Stimulated activated CD8-positive, alpha-beta memory T cell treated with anti-CD3 and anti-CD28 coated beads, Interleukin-12 subunit alpha, Interleukin-12 subunit beta, amount 100 ng/mL, for 24 hours (primary cell): ENCODE results near the gene HOXC10.

ENCODE experiments used
- DNase-seq: peaks from one replicate; pipeline ENCODE4 v3.0.0-alpha.2; 2020; ENCODE audit errors: extremely low read depth

The HOXC10 gene

DNA sequence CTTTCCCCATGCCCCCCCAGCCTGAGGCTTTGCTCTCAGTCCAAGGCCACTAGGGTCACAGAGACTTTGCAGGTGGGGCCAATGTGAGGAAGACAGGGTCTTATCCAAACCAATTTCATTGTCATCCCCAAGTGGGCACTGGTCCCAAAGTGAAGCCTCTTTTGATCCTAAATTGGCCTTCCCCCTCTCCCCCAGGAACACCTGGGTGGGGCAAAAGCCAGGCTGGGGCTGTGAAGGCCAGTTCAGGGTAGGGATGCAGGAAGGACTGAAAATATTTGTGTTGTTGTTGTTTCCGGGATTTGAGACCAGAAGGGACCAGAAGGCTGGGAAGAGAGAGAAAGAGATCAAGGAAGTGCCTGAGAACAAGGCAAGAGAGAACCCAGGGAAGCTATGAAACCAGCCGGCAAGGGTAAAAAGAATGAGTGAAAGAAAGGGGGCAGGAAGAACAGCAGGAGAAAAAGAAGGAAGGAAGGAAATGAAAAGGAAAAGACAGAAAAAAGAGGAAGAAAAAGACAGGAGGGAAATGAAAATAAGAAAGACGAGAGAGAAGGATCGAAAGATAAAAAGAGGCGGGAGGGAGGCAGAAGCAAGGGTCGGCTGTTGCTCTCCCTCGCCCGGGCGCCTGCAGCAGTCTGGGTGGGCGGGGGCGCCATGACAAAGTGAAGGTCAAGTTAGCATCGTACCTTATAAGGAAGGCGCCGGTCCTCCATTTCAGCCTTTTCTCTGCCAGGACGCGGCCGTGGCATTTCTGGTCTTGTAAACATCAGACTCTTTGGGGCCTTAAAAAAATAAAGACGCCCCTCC lies 19.5 kb upstream of the HOXC10 start:
- DNase-seq = no peak

DNA sequence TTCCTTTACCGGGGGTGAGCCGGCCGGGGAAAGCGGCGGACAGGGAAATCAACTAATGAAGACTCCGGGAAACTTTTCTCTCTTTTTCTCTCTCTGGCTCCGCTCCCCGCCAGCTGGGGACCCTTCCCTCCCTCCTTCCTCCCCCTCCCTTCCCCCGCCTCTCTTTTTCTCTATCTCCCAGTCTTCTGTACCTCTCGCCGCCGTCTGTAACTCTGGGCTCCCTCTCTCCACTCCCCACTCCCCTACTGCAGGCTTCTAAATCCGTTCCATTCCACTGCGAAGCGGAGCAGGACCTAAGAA lies 18.9 kb upstream of the HOXC10 start:
- DNase-seq = no peak

DNA sequence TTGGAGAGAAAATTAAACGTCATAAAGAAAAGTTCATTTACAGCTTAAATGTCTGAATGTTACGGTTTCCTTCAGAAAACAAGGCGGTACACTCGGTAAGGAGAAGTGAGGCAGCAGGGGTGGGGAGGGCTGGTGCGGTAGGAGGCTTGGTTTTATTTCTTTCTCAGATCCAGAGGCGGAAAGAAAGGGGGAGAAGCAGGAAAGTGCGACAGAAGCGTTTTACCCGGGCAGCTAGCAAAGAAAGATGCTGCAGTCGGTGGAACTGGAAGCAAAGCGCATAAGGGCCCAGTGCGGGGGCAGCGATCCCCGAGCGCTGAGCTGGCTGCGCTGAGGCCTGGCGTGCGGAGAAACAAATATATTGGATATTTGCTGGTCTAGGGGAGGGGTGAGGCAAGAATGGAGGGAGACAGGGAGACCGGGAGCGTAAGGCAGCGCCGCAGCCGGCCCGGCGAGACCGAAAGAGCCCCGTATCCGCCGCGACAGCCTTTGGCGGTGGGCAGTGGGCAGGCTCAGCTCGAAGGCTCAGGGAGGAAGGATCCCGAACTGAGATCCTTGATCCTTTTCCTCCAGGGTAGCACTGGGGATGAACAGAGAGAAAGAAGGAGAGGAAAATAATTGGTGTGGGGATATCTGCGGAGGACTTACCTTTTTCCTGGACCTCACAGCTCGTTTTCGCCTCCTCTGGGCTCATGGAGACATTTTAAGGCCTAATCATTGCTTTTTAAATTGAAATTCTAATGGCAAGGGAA lies 18.4 kb upstream of the HOXC10 start:
- no peak for DNase-seq

DNA sequence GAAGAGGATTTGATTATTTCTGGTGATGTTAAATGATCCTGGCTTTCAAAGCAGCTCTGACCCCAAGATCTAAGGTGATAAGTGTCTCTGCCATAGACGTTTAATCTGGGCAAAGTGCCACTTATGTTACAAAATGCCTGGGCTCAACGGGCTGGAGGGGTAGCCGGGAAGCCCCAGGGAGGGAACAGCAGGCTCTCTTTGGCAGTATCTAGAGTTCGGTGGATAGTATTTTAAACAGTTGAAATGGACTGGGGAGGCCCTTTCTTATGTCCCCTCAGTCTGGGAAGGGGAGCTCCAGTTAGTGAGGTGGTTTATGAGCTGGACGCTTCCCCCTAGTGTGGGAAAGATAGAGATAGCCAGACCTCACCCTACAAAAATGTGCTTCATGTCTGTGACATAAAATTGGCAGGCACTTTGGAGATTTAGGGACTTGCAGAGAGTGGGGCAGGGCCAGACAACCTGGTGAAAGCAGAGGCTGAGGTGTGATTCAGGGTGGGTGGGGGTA lies 17.5 kb upstream of the HOXC10 start:
- no peak for DNase-seq

DNA sequence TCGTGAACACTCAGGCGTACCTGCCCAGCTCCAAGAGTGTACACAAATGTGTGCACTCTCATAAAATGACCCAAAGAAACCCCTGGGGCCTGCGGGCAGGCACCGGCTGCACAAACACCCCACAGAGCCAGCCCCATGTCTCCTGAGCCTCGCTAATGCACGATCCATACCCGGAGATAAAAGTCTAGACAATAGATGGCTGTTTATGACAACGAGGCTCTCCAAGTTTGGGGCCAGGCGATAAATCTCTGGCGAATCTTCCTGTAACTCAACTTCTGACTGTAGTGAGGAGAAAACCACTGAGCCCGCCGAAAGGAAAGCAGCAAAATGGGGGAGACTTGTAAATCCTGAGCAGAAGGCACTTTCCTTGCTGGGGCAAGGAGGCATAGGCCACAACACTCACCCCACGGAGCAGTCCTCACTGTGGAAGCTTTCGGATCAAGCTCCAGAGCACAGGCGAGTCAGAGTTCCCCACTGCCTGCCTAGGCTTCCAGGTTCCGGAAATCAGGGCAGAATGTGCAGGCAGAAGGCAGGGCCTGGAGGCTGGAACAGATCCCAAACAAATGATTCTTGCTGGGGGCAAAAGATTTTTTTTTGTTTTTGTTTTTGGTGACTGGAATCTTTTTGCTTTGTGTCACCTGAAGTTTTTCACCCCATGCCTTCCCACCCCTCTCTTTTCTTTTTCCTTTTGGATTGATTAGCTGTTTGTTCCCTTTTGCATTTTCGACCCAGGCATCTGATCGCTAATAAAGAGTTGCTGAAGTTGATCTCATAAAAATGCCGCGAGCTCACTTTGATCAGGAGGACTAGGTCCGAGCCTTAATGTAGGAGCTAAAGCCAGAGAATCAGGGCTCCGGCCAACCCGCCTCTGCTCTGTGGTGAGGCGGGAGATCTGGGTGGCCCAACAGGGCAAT lies 16.5 kb upstream of the HOXC10 start:
- DNase-seq = no peak

DNA sequence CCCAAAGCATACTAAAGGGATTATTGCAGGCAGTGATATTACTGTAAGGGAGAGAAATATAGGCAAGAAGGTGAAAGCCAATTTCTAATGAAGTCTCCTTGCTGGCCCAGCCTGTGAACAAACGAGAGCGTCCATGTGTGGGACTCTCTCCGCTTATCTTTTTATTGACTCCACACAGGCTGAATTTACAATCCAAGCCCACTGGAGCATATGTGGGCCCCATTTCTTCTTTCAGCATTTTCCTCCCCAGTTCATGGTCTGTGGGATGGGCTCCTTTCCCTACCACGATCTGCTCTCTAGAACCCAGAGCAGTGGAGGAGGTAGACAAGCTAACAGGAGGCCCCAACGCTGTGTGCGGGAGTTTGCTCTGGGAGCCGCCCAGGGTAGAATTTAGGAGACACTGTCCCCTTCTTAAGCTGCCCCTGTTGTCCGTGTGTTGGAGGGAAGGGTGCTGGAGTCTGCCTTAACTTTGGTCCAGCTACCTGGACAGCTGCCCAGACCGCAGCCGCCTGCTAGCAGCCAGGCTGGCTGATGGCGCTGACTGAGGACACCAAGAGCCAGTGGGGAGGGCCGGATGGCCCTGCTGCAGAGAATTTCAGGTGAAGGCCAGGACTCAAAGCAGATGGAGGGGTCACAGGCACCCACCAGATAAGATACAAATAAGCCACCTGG lies 15.2 kb upstream of the HOXC10 start:
- no peak for DNase-seq

DNA sequence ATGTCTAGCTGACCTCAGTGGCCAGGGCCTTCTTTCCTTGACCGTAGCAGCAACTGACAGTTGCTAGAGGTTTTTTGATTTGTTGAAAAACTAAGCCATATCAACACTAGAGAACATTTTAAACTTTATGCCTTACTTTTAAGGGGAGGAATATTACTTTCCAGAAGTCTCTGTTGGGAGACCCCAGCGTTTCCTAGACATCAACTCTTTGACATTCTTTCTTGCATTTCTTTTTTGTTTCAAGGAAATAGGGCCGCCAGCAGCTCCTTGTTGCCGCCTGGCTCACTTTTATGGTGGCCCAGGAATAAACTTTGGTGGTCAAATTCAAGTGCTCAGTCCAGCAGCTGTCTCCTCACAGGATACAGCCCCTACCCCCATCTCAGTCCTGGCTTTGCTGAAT lies 14.5 kb upstream of the HOXC10 start:
- DNase-seq = no peak

DNA sequence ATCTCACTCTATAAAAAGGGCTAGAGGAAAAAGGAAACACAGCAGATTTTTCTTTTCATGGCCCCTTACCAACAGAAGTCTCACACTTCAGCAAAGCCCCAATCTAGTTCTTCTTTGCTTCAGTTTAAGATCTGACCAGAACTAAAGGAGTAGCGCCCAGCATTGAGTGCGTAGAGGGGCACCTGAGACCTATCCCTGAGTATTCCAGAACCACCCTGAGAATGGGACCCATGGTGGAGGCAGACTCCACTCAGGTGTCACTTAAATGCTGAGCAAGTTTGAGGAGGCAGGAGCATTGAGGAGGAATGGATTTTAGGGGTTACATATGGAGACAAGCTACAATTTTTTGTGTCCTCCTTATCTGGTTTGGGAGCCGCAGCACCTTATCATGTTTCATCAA lies 13.8 kb upstream of the HOXC10 start:
- DNase-seq = no peak

DNA sequence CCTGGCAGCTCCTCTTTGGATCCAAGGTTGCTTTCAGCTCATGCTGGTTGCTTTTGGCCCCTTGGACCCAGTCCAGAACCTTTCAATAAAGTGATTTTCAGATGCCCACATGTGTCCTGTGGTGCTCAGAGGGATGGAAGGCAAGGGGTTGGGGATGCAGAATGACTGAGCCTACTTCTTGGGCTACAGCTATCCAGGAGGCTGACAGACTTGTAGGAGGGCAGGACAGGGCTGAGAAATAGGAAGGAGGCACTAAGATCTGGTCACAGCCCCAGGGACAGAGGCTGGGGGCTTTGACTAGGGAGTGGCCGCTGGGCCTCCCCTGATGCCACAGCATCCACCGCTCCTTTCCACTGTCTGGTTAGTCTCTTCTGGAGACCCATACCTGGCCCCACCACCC lies 13.3 kb upstream of the HOXC10 start:
- DNase-seq = no peak

DNA sequence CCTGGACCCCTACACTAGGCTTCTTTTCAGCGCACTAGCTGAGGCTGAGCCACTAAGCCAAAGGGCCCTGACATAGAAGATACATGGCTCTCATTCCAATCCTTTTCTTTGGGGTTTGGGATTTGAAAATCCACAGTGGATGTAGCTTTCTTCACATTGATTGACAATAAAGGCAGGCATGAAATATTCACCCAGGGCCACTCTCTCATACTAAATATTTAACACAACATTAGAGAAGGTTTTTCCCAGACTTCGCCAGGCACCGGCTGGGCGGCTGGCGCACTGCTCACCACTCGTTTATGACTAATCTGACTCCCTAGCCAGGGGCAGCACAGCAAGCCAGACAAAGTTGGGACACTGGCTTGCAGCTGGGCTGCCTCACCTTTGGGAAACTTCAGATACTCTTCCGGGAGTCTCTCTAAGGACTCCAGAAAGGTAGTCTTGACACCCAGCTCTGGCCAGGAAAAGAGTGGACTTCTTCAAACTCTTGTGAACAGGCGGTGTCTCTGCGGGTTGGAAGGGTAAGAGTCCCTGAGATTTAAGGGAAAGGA lies 12.7 kb upstream of the HOXC10 start:
- DNase-seq = no peak

DNA sequence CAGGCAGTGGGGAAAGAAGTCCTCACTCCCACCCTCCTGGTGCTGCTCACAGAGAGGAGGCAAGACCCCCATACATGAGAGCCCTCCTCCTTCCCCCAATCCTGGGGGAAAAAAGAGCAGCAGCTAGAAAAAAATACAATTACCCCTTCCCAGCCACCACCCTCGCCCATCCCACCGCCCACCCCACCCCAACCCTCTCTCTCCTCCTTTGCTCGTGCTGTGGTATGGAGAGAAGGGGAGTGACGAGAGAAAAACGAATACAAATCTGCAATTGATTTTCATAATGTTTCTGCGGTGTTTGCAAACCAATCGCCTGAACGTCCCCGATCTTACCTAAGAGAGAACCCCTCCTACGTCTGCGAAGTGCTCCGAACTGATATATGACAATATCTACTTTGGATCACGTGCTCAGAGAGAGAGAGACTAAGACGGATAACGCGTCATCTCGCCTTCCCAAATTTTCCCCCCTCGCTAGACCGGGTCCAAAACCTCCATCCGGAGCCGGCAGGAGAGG lies 12.2 kb upstream of the HOXC10 start, which contains the start of gene HOXC11:
HOXC11 (plus strand) TSS at position 405 of the 514 bp plus-strand sequence. CDS start 116 bp downstream, outside the sequence.
- DNase-seq = no peak

DNA sequence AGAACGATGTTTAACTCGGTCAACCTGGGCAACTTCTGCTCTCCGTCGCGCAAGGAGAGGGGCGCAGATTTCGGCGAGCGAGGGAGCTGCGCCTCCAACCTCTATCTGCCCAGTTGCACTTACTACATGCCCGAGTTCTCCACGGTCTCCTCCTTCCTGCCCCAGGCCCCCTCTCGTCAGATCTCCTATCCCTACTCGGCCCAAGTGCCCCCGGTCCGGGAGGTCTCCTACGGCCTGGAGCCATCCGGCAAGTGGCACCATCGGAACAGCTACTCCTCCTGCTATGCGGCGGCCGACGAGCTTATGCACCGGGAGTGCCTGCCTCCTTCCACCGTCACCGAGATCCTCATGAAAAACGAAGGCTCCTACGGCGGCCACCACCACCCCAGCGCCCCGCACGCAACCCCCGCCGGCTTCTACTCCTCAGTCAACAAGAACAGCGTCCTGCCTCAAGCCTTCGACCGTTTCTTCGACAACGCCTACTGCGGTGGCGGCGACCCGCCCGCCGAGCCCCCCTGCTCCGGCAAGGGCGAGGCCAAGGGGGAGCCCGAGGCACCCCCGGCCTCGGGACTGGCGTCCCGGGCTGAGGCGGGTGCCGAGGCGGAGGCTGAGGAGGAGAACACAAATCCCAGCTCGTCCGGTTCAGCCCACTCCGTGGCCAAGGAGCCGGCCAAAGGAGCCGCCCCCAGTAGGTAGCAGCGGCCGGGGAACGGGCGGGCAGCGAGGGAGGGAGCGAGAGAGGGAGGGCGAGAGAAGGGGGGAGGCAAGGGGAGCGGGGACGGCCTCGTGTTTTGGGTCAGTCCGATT lies 11.5 kb upstream of the HOXC10 start:
- DNase-seq = no peak

DNA sequence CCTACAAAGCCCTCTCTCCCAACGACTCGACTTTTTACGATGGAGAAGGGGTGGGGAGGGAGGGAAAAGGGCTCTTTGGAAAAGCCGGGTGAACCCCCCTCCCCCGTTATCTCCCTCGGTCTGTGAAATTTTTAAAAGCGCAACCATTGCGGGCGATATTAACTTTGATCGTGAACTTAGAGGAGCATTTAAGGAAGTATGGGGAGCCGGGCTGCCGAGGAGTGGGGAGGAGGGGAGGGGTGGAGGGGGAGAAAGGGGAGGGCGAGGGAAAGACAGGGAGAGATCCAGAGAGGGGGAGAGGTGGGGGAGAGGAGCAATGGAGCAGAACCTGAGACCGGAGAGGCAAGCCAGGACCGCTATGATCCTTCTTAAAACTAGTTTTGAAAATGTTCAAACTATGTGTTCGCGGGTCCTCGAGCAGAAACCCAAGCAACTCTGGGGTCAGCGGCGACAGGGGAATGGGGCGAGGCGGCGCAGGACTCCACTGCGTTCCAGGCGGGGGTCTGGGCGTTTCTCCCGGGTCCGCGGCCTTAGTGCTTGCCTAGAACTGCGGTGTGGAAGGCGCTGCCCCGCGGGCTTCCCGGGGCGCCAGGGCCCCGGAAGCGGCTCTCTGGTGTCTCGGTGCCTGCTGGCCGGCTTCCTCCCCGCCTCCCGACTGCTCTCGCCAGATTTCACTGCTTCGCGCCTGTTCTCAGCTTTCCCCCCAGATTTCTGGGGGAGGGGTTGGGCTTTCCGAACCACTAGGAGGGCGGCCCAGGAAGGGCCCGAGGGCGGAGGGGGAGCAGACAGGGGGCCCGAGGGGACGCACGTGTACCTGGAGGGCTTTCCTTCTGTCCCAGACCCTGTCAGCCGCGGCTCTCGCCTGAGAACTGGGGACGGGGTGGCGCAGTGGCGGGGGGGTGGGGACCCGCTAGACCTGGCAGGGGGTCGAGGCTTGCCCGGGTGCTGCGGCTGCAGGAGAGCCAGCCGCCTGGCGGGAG lies 10.6 kb upstream of the HOXC10 start, which contains the start of gene HOTAIR:
HOTAIR (minus strand) TSS at position 871 of the 980 bp plus-strand sequence.
- no peak for DNase-seq

DNA sequence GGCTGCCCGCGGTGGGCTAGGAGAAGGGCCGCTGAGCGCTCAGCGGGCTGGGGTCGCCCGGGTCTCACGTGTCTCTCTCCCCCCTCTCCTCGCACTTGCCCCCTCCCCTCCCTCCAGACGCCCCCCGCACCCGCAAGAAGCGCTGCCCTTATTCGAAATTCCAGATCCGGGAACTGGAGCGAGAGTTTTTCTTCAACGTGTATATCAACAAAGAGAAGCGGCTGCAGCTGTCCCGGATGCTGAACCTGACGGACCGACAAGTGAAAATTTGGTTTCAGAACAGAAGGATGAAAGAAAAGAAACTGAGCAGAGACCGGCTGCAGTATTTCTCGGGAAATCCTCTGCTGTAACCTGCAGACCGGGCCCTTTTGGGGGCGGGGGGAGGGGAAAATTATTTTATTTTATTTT lies 9.9 kb upstream of the HOXC10 start:
- DNase-seq = no peak

DNA sequence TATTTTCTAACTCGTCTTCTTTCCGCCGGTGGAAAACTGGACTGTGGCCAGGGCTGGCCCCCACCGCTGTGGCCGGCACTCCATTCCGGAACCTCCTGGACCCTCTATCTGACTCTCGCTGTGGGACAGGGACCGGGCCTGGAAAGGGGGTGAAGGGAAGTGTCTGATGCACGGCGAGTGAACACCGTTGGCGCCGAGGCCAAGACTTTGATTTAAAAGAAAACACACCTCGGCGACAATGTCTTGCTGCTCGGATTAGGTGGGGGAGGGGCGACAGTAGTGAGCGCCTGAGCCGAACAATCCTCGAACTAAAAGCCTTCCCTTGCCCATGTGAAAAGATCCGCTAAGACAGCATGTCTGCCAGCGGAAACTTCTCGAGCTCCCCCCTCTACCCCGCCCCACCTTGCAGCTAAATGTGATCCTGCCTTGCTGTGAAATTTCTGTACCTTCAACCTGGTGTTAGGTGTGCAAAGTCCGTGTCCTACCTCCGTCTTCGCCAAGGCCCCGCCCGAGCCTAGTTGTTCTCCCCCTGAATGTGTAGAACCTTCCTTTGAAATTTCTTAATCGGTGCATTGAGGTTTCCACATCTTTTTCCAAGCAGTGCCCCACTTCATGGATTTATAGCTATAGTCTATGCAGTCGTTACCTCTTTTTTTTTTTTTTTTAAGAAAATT lies 9.3 kb upstream of the HOXC10 start:
- DNase-seq = no peak

DNA sequence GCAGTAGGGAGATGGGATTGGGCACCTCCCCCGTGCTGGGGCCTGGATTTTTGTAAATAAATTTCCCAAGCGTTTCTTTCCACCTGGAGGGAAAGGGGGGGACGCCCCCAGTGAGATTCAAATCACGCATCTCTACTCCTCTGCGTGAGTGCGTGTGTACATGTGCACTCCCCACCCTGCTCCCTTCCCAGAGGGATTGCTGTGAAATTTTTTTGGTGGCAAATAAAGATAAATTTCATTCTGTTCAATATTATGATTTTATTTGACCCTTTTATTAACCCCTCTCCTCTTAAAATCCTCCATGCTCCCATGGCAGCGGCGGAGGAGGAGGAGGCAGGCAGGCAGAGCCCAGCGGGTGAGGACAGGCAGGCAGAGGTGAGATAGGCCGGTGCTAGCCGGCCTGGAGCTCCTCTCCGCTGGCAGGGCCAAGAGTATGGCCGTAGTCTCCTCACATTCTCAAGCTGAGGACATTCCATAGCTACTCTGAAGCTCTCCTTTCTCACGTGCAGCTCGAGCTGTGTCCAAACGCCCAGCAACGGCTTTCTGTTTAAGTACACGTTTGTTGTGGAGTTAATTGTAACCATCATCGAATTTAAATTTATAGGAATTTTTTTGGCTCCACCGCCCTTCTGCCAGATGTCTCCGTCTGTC lies 8.6 kb upstream of the HOXC10 start:
- DNase-seq = no peak

DNA sequence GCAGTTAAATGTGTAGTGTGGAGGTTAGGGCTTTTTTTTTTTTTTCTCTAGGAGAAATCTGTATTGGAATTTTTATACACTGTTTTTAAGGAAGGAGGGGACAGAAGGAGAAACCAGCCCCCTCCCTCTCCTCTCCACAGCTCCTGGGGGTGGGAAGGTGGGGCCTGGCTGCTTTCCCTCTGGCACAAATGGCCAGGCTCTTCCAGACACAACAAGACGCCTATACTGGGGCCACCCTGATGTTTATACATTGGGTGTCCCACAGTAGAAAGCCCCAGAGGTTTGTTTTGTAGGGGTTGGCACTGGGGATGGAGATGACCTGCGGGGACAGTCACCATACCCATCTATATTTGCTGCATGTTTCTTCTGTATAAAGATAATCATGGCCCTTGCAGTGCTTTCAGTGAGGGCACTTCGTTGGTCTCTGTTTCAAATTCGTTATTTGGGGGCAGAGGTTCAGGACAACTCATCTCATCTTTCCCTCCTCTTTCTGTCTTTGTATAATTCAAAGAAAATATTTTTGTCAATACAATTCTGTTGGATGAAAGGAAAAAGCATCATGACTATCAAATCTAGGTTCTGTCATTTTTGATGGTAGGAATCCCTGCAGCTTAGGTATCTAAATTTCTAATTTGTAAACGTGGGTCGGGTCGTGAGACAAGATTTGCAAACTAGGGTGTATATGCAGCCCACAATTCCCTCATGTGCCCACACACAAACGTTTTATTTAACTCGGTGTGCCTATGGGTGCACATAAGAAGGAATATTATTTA lies 7.9 kb upstream of the HOXC10 start:
- DNase-seq = no peak
